Left lung (tissue), 10 donors: ENCODE measurements around the gene C2orf49. TPM values are rescaled to one million over a fixed set of nuclear protein-coding genes. Genes with fewer than 3 reads are reported as not detected.

Experiments used
- ATAC-seq: fragments of 200-7000 bp; cut with Tn5 transposase; one replicate; pipeline ENCODE4 v1.9.1; 2020; ENCODE audit warnings: moderate library complexity
- DNase-seq, 4 donors: peaks; one replicate each; pipeline ENCODE4 v3.0.0-alpha.2; 2013 to 2020
- H3K27ac ChIP-seq, 2 donors: fragments of 200-600 bp; sonication (generic) in 1 of 2; one replicate each; pipeline versions ENCODE4 v1.5.0 to v1.8.0; 2020 to 2021
- H3K27me3 ChIP-seq, 2 donors: fragments of 200-600 bp; sonication (generic) in 1 of 2; one replicate each; pipeline versions ENCODE4 v1.5.0 to v1.8.0; 2020 to 2021
- H3K36me3 ChIP-seq, 2 donors: fragments of 200-600 bp; sonication (generic) in 1 of 2; one replicate each; pipeline versions ENCODE4 v1.5.0 to v1.8.0; 2020 to 2021
- H3K4me1 ChIP-seq, 2 donors: fragments of 200-600 bp; one replicate each; pipeline ENCODE4 v1.8.0; 2021
- H3K4me3 ChIP-seq, 2 donors: fragments of 200-600 bp; sonication (generic) in 1 of 2; one replicate each; pipeline versions ENCODE4 v1.5.0 to v1.8.0; 2020 to 2021; ENCODE audit warnings: mild to moderate bottlenecking in 1 of 2
- H3K9me3 ChIP-seq, 2 donors: fragments of 200-600 bp; sonication (generic) in 1 of 2; one replicate each; pipeline versions ENCODE4 v1.5.0 to v1.8.0; 2020 to 2021
- CTCF ChIP-seq, 2 donors: fragments of 200-600 bp; sonication (generic) in 1 of 2; IDR thresholded peaks; one replicate each; pipeline versions ENCODE4 v1.5.0 to v1.8.0; 2021; ENCODE audit warnings: antibody characterized with exemption in 2 of 2
- intact Hi-C, 2 donors: fragments of 100-400 bp; cut with DNase I; formaldehyde crosslinking; loops; one replicate each; pipeline versions ENCODE4 v1.11.2 to v1.14.2; 2022
- polyA plus RNA-seq, 6 donors: library from polyadenylated mRNA; unstranded; fragments of 120-200 nt; gene quantifications; one replicate each; pipeline ENCODE4 v1.2.1, GENCODE V29; 2013; ENCODE audit not compliant: insufficient read length in 6 of 6
- total RNA-seq, 2 donors: library from RNA; stranded (reverse); fragmentation: NEBNext Ultra II Directional; extraction: Animal tissue kit (Norgen Biotek cat#: 25700); gene quantifications; one replicate each; pipeline ENCODE4 v1.2.1, GENCODE V29; 2021
- donor health status: DM: no; HTN: yes; CAD: no.
- donor health status: DM: no; HTN: no; CAD: no.

Gene C2orf49
- total and polyA plus RNA-seq, 8 donors: 15.7 to 29.8 (median 25.3) TPM

- Histone ChIP-seq H3K9me3 (no peaks in the 10 kb centered on the region), H3K27me3 (no peaks in the 10 kb centered on the region), H3K27ac (no peak overlapping the region), H3K36me3 (peaks cover 0 to 43% of the 10 kb centered on the region in 2 donors), H3K4me1 (peaks cover 0 to 12% of the 10 kb centered on the region in 2 donors), H3K4me3 (no peak overlapping the region)
- intact Hi-C loops: no loop called here
- peak in 1 of 4 donors; percentile 48 for DNase-seq
- TF ChIP-seq CTCF (IDR thresholded peaks at IDR 0.05): no peak
- no peak for ATAC-seq
Observed at GRCh38 chr2:105307962-105308361, 29.4 kb upstream of the C2orf49 start.

DNA sequence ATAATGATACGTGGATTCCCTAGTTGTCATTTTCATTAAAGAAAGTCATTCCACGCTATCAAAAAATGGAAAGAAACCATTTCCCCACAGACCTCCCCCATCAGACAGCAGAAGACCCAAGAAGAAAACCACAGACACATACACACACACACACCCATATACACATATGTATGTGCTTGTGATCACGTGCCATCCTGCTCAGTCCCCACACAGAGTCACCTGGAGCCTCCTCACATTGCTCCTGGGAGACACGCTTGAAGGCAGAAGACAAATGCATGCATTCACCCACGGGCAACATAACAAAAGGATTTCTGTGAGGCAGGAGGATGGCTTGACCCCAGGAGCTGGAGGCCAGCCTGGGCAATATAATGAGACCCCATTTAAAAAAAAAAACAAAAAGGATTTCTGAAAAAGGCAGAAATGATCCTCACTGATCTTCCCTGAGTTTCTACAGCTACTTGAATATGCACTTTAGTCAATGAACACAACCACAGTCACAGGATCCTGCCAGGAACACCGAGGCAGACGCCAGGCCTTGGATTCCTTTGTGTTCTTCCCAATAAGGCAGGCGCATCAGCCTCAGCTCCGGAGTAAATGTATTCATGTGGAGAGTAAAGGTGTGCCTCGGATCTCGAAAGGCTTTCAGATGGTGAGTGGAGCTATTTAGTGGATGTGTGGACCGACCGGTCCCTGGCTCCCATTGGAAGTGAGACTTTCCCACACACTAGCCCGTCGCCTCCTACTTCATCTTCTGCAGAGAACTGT, 28.8 kb upstream of the C2orf49 start:
- H3K27ac ChIP-seq: no peak overlapping the region
- peaks cover 0 to 17% of the 10 kb centered on the region in 2 donors for H3K4me1 ChIP-seq
- no peaks in the 10 kb centered on the region for H3K27me3 ChIP-seq
- no peak for ATAC-seq
- no peaks in the 10 kb centered on the region for H3K9me3 ChIP-seq
- H3K4me3 ChIP-seq: no peak overlapping the region
- no peak for TF ChIP-seq CTCF (IDR thresholded peaks at IDR 0.05)
- no peak for DNase-seq
- peaks cover 0 to 43% of the 10 kb centered on the region in 2 donors for H3K36me3 ChIP-seq
- intact Hi-C loops: no loop called here

GRCh38 chr2:105309147-105309545, 28.2 kb upstream of the C2orf49 start:
- no peak for TF ChIP-seq CTCF (IDR thresholded peaks at IDR 0.05)
- Histone ChIP-seq H3K4me3 (no peak overlapping the region), H3K4me1 (peaks cover 0 to 21% of the 10 kb centered on the region in 2 donors), H3K27me3 (no peaks in the 10 kb centered on the region), H3K27ac (no peak overlapping the region), H3K9me3 (no peaks in the 10 kb centered on the region), H3K36me3 (peaks cover 0 to 43% of the 10 kb centered on the region in 2 donors)
- DNase-seq (peak in 3 of 4 donors; percentile 47 to 75 (median 48)), ATAC-seq (peak; percentile 77)
- intact Hi-C loops: no loop called here

DNA sequence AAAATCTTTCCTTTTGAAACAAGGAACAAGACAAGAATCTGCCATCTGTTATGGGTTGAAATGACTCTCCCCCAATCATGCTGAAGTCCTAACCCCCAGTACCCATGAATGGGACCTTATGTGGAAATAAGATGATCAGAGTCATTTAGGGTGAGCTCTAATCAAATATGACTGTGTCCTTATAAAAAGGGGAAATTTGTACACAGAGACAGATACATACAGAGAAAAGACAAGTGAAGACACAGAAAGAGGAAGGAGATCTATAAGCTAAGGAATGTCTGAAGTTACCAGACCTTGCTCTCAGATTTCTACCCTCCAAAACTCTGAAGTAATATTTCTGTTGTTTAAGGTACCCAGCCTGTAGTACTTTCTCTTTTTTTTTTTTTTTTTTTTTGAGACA, 23.5 kb upstream of the C2orf49 start:
- no peaks in the 10 kb centered on the region for H3K27me3 ChIP-seq
- H3K27ac ChIP-seq: no peak overlapping the region
- TF ChIP-seq CTCF (IDR thresholded peaks at IDR 0.05): no peak
- no peak overlapping the region for H3K4me3 ChIP-seq
- intact Hi-C loops: no loop called here
- peaks cover 0 to 19% of the 10 kb centered on the region in 2 donors for H3K4me1 ChIP-seq
- DNase-seq (no peak), ATAC-seq (no peak)
- peaks cover 0 to under 1% of the 10 kb centered on the region in 2 donors for H3K36me3 ChIP-seq
- H3K9me3 ChIP-seq: no peaks in the 10 kb centered on the region

- H3K4me1 ChIP-seq: peaks cover 0 to 12% of the 10 kb centered on the region in 2 donors
- ATAC-seq (no peak), DNase-seq (no peak)
- no peak for TF ChIP-seq CTCF (IDR thresholded peaks at IDR 0.05)
- H3K27ac ChIP-seq: no peak overlapping the region
- H3K27me3 ChIP-seq: no peaks in the 10 kb centered on the region
- no peaks in the 10 kb centered on the region for H3K36me3 ChIP-seq
- H3K4me3 ChIP-seq: no peak overlapping the region
- no peaks in the 10 kb centered on the region for H3K9me3 ChIP-seq
- intact Hi-C loops: no loop called here
Observed at GRCh38 chr2:105315314-105315713, 22.0 kb upstream of the C2orf49 start.
